Forelimb muscle (tissue), 1 donor: ENCODE measurements around the gene HYDIN. TPM values are rescaled to one million over a fixed set of nuclear protein-coding genes. Genes with fewer than 3 reads are reported as not detected.

Experiments
- DNase-seq: peaks from one replicate; pipeline ENCODE4 v3.0.0-alpha.2; 2013; ENCODE audit warnings: low read depth
- polyA plus RNA-seq: library from polyadenylated mRNA; unstranded; fragments of 120-200 nt; gene quantifications from one replicate; pipeline ENCODE4 v1.2.1, GENCODE V29; 2013; ENCODE audit not compliant: insufficient read length

HYDIN gene
- polyA plus RNA-seq, 1 donor, result 2.8 TPM

GRCh38 chr16:70766176-70766575, 464.3 kb downstream of the HYDIN start:
- no peak for DNase-seq

GRCh38 chr16:70765491-70765890, 465.0 kb downstream of the HYDIN start:
- DNase-seq, result no peak

GRCh38 chr16:70764632-70765031, 465.9 kb downstream of the HYDIN start:
- DNase-seq, result no peak

DNA sequence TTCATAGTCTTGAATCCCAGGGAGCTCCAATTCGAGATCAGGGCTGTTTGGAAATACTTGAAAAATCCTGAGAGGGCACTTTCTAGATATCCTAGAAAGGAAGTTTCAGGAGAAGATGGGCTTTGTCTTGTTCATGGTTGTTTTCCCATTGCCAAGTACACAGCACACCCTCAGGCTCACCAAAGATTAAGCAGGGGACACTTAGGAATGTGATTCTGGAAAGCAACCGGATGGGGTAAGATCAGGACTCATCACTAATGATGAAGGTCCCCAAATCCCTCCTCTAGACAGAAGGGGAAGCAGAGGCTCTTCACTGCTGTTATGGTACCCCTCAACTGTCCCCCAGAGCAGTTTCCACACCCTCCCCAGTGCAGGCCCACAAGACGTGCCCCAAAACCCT, 470.3 kb downstream of the HYDIN start:
- no peak for DNase-seq

- no peak for DNase-seq
Observed at GRCh38 chr16:70759666-70760065, 470.9 kb downstream of the HYDIN start.

DNA sequence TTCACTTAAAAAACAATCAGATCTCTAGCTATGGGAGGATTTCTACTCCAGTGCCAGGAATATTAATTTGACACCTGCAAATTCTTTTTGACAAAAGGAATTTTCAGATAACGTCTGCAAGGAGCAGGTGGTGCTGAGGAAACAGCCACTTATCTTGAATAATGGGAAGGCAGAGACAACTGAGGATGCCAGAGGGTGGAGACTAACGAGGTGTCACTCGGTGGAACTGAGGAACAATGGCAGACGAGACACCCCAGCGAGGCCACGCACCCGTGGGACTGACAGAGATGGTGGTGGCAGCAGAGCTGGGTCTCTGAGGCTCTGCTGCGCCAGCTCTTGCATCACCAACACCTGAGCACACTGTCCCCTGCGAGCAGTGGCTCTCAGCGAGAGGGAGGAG, 471.7 kb downstream of the HYDIN start:
- DNase-seq, result no peak

Other genes with a start within 250 kb of the HYDIN start
- gene CMTR2, start 58.7 kb upstream of the HYDIN start, polyA plus RNA-seq, result 24.0 TPM
- 0.33 TPM for gene CALB2, start 128.0 kb upstream of the HYDIN start, polyA plus RNA-seq
- gene TLE7, start 211.3 kb upstream of the HYDIN start, polyA plus RNA-seq, result not detected
- gene ZNF23, start 231.5 kb upstream of the HYDIN start, polyA plus RNA-seq, result 10.8 TPM